PFSK-1 (cell line): ENCODE data around the gene CNGA3.

Experiments
- FOXP2 ChIP-seq: optimal IDR thresholded peaks from 2 replicates; pipeline ENCODE3; 2011; ENCODE audit warnings: borderline replicate concordance, control low read depth, inconsistent platforms; ENCODE audit not compliant: insufficient read depth; ENCODE audit errors: extremely low read length, extremely low read depth
- POLR2AphosphoS5 ChIP-seq: IDR thresholded peaks from 2 replicates; pipeline ENCODE4 v1.6.1; 2012; ENCODE audit warnings: low read depth, mild to moderate bottlenecking, control low read depth, low read length, moderate library complexity
- SIN3A ChIP-seq: IDR thresholded peaks from 2 replicates; pipeline ENCODE4 v1.6.1; 2012; ENCODE audit warnings: mild to moderate bottlenecking, low read length, moderate library complexity, borderline replicate concordance; ENCODE audit not compliant: insufficient read depth
- TAF1 ChIP-seq: IDR thresholded peaks from 2 replicates; pipeline ENCODE4 v1.6.1; 2012; ENCODE audit warnings: low read length, control low read depth, borderline replicate concordance; ENCODE audit not compliant: insufficient read depth
- TF ChIP-seq, protein P1 (sequence below), 2 experiments: IDR thresholded peaks; 2 replicates each; pipeline versions ENCODE4 v1.6.1 to v1.8.0; 2011 to 2012; ENCODE audit warnings: low read depth in 2 of 2, low read length in 2 of 2, control low read depth in 1 of 2, inconsistent platforms in 1 of 2, mild to moderate bottlenecking in 1 of 2, moderate library complexity in 1 of 2; ENCODE audit not compliant: insufficient read depth in 1 of 2

The CNGA3 gene

DNA sequence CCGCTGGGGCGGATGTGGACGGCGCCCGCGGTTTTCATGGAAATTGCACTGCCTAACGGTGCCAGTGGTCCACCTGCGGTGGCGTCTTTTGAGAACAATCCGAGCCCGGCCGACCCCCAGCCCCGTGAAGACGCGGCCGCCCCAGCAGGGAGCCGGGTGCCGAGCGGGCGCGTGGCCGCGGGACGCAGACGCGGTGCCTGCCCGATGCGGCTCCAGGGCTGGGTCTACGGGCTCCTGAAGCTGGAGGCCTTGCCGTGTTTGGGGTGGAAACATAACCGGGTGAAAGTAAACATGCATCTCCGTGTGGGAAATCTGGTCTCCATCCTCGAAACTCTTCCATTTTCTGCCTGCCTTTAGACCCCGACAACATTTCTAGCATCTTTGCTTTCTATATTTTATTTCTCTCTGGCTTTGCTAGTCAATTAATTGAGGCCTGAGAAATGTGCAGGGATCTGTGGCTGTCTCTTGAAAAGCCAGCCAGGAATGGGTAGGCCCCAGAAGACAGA lies 99.0 kb downstream of the CNGA3 start:
- no peak for TF ChIP-seq SIN3A
- TF ChIP-seq FOXP2, result no peak
- TF ChIP-seq, protein P1, sequence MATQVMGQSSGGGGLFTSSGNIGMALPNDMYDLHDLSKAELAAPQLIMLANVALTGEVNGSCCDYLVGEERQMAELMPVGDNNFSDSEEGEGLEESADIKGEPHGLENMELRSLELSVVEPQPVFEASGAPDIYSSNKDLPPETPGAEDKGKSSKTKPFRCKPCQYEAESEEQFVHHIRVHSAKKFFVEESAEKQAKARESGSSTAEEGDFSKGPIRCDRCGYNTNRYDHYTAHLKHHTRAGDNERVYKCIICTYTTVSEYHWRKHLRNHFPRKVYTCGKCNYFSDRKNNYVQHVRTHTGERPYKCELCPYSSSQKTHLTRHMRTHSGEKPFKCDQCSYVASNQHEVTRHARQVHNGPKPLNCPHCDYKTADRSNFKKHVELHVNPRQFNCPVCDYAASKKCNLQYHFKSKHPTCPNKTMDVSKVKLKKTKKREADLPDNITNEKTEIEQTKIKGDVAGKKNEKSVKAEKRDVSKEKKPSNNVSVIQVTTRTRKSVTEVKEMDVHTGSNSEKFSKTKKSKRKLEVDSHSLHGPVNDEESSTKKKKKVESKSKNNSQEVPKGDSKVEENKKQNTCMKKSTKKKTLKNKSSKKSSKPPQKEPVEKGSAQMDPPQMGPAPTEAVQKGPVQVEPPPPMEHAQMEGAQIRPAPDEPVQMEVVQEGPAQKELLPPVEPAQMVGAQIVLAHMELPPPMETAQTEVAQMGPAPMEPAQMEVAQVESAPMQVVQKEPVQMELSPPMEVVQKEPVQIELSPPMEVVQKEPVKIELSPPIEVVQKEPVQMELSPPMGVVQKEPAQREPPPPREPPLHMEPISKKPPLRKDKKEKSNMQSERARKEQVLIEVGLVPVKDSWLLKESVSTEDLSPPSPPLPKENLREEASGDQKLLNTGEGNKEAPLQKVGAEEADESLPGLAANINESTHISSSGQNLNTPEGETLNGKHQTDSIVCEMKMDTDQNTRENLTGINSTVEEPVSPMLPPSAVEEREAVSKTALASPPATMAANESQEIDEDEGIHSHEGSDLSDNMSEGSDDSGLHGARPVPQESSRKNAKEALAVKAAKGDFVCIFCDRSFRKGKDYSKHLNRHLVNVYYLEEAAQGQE (IDR thresholded peaks at IDR 0.05; ENCODE audit: insufficient read depth in 1 of 2, low read depth in 2 of 2, low read length in 2 of 2), result no peak
- TF ChIP-seq POLR2AphosphoS5, result no peak
- no peak for TF ChIP-seq TAF1

DNA sequence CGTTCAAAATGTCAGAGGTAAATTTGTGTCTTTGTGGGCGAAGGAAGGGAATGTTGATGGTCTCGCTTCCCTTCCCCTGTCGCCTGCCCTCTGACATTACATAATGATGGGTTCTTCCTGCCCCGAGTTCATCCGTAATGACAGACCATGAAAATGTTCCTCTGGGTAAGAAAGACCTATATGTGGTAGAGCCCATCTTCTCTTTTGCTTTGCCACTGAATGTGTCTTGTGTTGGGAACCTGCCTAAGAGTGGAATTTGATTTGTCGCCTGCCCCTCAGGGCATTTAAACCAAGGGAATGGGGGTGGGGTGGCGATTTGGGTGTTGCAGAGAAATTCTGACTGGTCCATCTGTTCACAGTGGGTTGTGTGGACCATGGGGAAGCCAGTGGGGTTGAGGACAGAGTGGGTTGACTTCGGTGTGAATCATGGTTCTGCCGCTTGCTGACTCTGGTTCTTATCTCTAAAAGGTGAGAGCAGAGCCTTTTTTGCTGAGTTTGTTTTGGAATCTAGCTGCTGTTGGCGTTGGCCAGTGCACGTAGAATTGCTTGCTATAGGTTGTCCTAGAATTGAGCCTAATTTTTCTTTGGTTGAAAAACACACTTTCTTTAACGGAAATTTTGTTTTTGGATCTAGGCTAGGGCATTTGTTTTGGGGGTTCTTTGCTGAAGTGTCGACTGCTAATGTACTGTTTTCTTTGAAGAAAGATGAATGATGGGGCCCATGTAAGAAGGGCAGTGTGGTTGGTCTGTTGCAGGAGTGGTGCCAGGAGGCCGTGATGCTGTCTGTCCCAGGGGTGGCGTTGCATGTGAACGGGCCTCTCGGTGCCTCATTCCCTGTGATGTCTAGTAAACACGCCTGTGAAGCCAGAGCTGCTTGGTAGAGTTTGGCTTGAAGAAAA lies 99.7 kb downstream of the CNGA3 start:
- TF ChIP-seq, protein P1 (IDR thresholded peaks at IDR 0.05; ENCODE audit: insufficient read depth in 1 of 2, low read depth in 2 of 2, low read length in 2 of 2), result no peak
- TF ChIP-seq FOXP2 (no peak), TAF1 (no peak), POLR2AphosphoS5 (no peak), SIN3A (no peak)

DNA sequence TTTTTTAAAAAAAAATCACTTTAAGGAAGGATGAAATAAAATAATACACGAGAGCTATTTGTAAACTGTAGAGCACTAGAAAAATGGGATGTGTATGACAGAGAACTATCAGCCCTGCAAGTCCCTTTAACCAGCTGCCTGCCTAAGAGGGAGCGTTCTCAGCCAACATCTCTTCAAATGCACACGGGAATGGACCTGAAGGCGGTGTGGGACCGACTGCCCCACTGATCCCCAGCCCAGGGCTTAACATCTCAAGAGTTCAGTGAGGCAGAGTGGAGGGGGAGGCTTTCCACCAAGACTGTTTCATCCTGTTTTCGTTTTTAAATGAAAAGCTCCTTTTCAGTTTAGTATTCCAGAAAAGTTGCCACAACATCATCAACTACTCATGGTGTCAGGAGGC lies 100.6 kb downstream of the CNGA3 start:
- TF ChIP-seq POLR2AphosphoS5 (no peak), TAF1 (no peak), FOXP2 (no peak)
- TF ChIP-seq, protein P1 (IDR thresholded peaks at IDR 0.05; ENCODE audit: insufficient read depth in 1 of 2, low read depth in 2 of 2, low read length in 2 of 2), result no peak
